K562 (cell line): ENCODE results near the gene SYT3. TPM values are rescaled to one million over a fixed set of nuclear protein-coding genes. Genes with fewer than 3 reads are reported as not detected.

Experiments used
- ATAC-seq: fragments of 200-7000 bp; cut with Tn5 transposase; 3 replicates; pipeline ENCODE4 v1.9.1; 2020; ENCODE audit warnings: moderate library complexity
- BruUV-seq: library from RNA; stranded (reverse); fragments of 400-500 nt; replicated peaks from 2 replicates; lab custom pipeline; 2021; lab: Mats Ljungman, UMichigan
- CTCF ChIA-PET: fragments of 300-600 bp; formaldehyde crosslinking; extraction: SDS; loops from one replicate; lab custom pipeline; 2021; ENCODE audit warnings: low intra/inter-chr PET ratio; lab: Yijun Ruan, JAX
- POLR2A ChIA-PET: fragments of 300-600, 350-650 bp; sonication (Branson Sonifier 250); formaldehyde crosslinking; extraction: SDS; loops from one replicate; lab custom pipeline; 2021; ENCODE audit warnings: antibody characterized with exemption, inconsistent platforms; lab: Yijun Ruan, JAX
- DNase-seq, 4 experiments: peaks; one replicate each; pipeline versions ENCODE4 v3.0.0 to v3.0.0-alpha.2; 2011 to 2018; ENCODE audit warnings: low spot score in 3 of 4, mixed read lengths in 3 of 4; ENCODE audit errors: extremely low read depth in 1 of 4
- FAIRE-seq: peaks from 2 replicates; lab custom pipeline; 2011; peaks lifted over from hg19 to GRCh38; lab: Jason Lieb, UNC
- H2AFZ ChIP-seq: 2 replicates; pipeline ENCODE4 v1.6.0; 2011; ENCODE audit warnings: low read depth, low read length, control low read depth, inconsistent platforms
- H3K27ac ChIP-seq: fragments of 200-600 bp; 3 replicates; pipeline ENCODE4 v1.8.0; 2011; ENCODE audit warnings: low read depth, mild to moderate bottlenecking, control low read depth, inconsistent platforms, low read length, moderate library complexity, mixed read lengths; ENCODE audit errors: extremely low read depth
- H3K27me3 ChIP-seq, 2 experiments: fragments of 300-600 bp in 1 of 2; 2 replicates in 1 of 2; 3 replicates in 1 of 2; pipeline versions ENCODE4 v1.6.0 to v1.8.0; 2011; ENCODE audit warnings: inconsistent platforms in 2 of 2, low read length in 2 of 2, mild to moderate bottlenecking in 1 of 2, mixed read lengths in 1 of 2, moderate library complexity in 1 of 2; ENCODE audit not compliant: control insufficient read depth in 2 of 2, insufficient read depth in 2 of 2
- H3K36me3 ChIP-seq: fragments of 300-600 bp; 3 replicates; pipeline ENCODE4 v1.8.0; 2011; ENCODE audit warnings: mild to moderate bottlenecking, low read length, inconsistent platforms; ENCODE audit not compliant: control insufficient read depth, insufficient read depth
- H3K4me1 ChIP-seq, 2 experiments: fragments of 200-600 bp in 1 of 2; replicated peaks in 1 of 2; 2 replicates in 1 of 2; 3 replicates in 1 of 2; pipeline versions ENCODE4 v1.5.1 to v1.8.0; 2011; ENCODE audit warnings: inconsistent platforms in 2 of 2, low read length in 2 of 2, mild to moderate bottlenecking in 1 of 2, mixed read lengths in 1 of 2, moderate library complexity in 1 of 2; ENCODE audit not compliant: control insufficient read depth in 2 of 2, insufficient read depth in 2 of 2
- H3K4me2 ChIP-seq: 2 replicates; pipeline ENCODE4 v1.6.1; 2011; ENCODE audit warnings: low read length, control low read depth, inconsistent platforms, mixed read lengths; ENCODE audit not compliant: insufficient read depth
- H3K4me3 ChIP-seq: fragments of 200-600 bp; sonication (generic), shearing (Covaris generic); 2 replicates; pipeline ENCODE4 v1.5.1; 2016; ENCODE audit warnings: control low read depth, inconsistent platforms
- H3K79me2 ChIP-seq: fragments of 200-600 bp; 3 replicates; pipeline ENCODE4 v1.8.0; 2011; ENCODE audit warnings: low read length, inconsistent platforms; ENCODE audit not compliant: control insufficient read depth, insufficient read depth
- H3K9ac ChIP-seq, 2 experiments: 2 replicates each; pipeline versions ENCODE4 v1.6.0 to v1.6.1; 2011; ENCODE audit warnings: low read depth in 2 of 2, low read length in 2 of 2, control low read depth in 1 of 2, inconsistent platforms in 1 of 2, mild to moderate bottlenecking in 1 of 2, mixed read lengths in 1 of 2; ENCODE audit not compliant: insufficient read depth in 1 of 2
- H3K9me1 ChIP-seq: one replicate; pipeline ENCODE4 v1.6.0; 2011; ENCODE audit warnings: inconsistent platforms, mild to moderate bottlenecking, low read length, moderate library complexity; ENCODE audit not compliant: control insufficient read depth, insufficient read depth
- H3K9me3 ChIP-seq: replicated peaks from 2 replicates; pipeline ENCODE4 v1.5.1; 2011; ENCODE audit warnings: low read depth, low read length, inconsistent platforms; ENCODE audit not compliant: control insufficient read depth, insufficient read depth
- H4K20me1 ChIP-seq: replicated peaks from 2 replicates; pipeline ENCODE4 v1.6.1; 2011; ENCODE audit warnings: low read length, inconsistent platforms, mixed read lengths; ENCODE audit not compliant: control insufficient read depth, insufficient read depth
- BCOR ChIP-seq: fragments of 450-650 bp; IDR thresholded peaks from 2 replicates; pipeline ENCODE4 v1.6.1; 2016
- ETS1 ChIP-seq: conservative IDR thresholded peaks from 2 replicates; pipeline ENCODE4 v1.6.1; 2011; ENCODE audit warnings: low read depth, mild to moderate bottlenecking, low read length; ENCODE audit not compliant: control insufficient read depth
- KDM1A ChIP-seq, 2 experiments: fragments of 450-650 bp; IDR thresholded peaks; 2 replicates each; pipeline ENCODE4 v1.6.1; 2016; ENCODE audit warnings: mild to moderate bottlenecking in 2 of 2
- NKRF ChIP-seq: fragments of 450-650 bp; IDR thresholded peaks from 2 replicates; pipeline ENCODE4 v1.6.1; 2016; ENCODE audit warnings: borderline replicate concordance
- OTX1 ChIP-seq: fragments of 450-650 bp; formaldehyde crosslinking; IDR thresholded peaks from 2 replicates; pipeline ENCODE4 v1.4.0; 2022; ENCODE audit warnings: mild to moderate bottlenecking
- RBM25 ChIP-seq: fragments of 200-400 bp; formaldehyde crosslinking; IDR thresholded peaks from 2 replicates; pipeline ENCODE4 v1.6.1; 2018; ENCODE audit warnings: low read length, low read depth, moderate library complexity; ENCODE audit not compliant: severe bottlenecking
- TFAP4 ChIP-seq: sonication (generic); formaldehyde crosslinking; IDR thresholded peaks from 2 replicates; pipeline ENCODE4 v1.8.0; 2022; ENCODE audit warnings: missing genetic modification reagents, mild to moderate bottlenecking, moderate library complexity, borderline replicate concordance
- ZNF445 ChIP-seq: fragments of 250-450 bp; sonication (Bioruptor Pico); IDR thresholded peaks from 2 replicates; pipeline ENCODE4 v1.4.0; 2020; ENCODE audit warnings: low read depth, mild to moderate bottlenecking, moderate library complexity
- WGBS: fragments of 100-300 bp; shearing (Covaris generic); methylation state at CpG from one replicate; pipeline ENCODE4 v1.1.6; 2016; ENCODE audit warnings: low coverage, mixed read lengths; ENCODE audit not compliant: insufficient coverage; ENCODE audit errors: missing lambda C conversion rate; 5-methylcytosine and 5-hydroxymethylcytosine counted together
- in situ Hi-C: fragments of 300-500 bp; cut with MboI; formaldehyde crosslinking; loops from 4 replicates; pipeline ENCODE4 v1.15.0; 2018; ENCODE audit warnings: inconsistent platforms, mixed read lengths
- intact Hi-C: fragments of 100-400 bp; cut with micrococcal nuclease; formaldehyde crosslinking; loops from 2 replicates; pipeline ENCODE4 v1.14.2; 2022
- polyA plus RNA-seq, 8 experiments: library from polyadenylated mRNA; depleted of rRNA in 4 of 8; stranded (reverse) in 5 of 8; unstranded in 3 of 8; fragments of >200 nt; fragmentation: Nextera tagmentation in 2 of 8; fragmentation: Illumina TruSeq in 1 of 8; extraction: Ambion mirVana in 2 of 8; extraction: Trizol in 1 of 8; gene quantifications; 2 replicates each; pipeline versions ENCODE4 v1.2.1 to v1.2.3, GENCODE V29; 2011 to 2014; ENCODE audit warnings: inconsistent platforms in 1 of 8, missing spikeins in 1 of 8
- total RNA-seq, 7 experiments: library from RNA; depleted of rRNA in 6 of 7; stranded (reverse); fragments of >200 nt in 6 of 7; fragmentation: Illumina TruSeq in 2 of 7; extraction: Trizol in 2 of 7; gene quantifications; 2 replicates each; pipeline versions ENCODE4 v1.2.1 to v1.2.3, GENCODE V29; 2011 to 2021; ENCODE audit warnings: low replicate concordance in 1 of 7

SYT3 gene
- total and polyA plus RNA-seq, 9 of the 15 experiments (the other 6 are each of a cell fraction or from before 2014, with no cell fraction given): 0.36 to 2.0 (median 0.54) TPM; not detected in 2

- Histone ChIP-seq H3K9ac (no peak overlapping the region), H3K4me1 (peaks cover 0 to 19% of the 10 kb centered on the region in 2 experiments; a peak in 2 of 5 replicates), H3K79me2 (no peaks in the 10 kb centered on the region), H3K27ac (no peak overlapping the region), H3K27me3 (peaks cover 5 to 19% of the 10 kb centered on the region in 2 experiments; a peak in 3 of 5 replicates), H3K4me3 (no peak overlapping the region), H3K4me2 (no peak overlapping the region), H3K36me3 (no peaks in the 10 kb centered on the region), H3K9me1 (no peaks in the 10 kb centered on the region), H2AFZ (no peak overlapping the region), H4K20me1 (no peaks in the 10 kb centered on the region; the same call in 1 of the 2 replicates), H3K9me3 (peaks cover 10% of the 10 kb centered on the region; the same call in 1 of the 2 replicates)
- ATAC-seq (no peak), FAIRE-seq (no peak), DNase-seq (no peak)
- no TSS peak for BruUV-seq
- in situ Hi-C loops: no loop called here
- intact Hi-C loops: no loop called here
- ChIA-PET CTCF (no interaction called here), POLR2A (no interaction called here)
- TF ChIP-seq RBM25 (peak; percentile 87), OTX1 (no peak), BCOR (peak; percentile 80; the same call in 1 of the 2 replicates), KDM1A (IDR thresholded peaks at IDR 0.05) (peak; percentile 74 to 79; a peak in 3 of 4 replicates)
- WGBS: 15% methylated on average over 2 of the region's 2 CpGs
Observed at GRCh38 chr19:50633359-50633758, 6.3 kb downstream of the SYT3 start.

DNA sequence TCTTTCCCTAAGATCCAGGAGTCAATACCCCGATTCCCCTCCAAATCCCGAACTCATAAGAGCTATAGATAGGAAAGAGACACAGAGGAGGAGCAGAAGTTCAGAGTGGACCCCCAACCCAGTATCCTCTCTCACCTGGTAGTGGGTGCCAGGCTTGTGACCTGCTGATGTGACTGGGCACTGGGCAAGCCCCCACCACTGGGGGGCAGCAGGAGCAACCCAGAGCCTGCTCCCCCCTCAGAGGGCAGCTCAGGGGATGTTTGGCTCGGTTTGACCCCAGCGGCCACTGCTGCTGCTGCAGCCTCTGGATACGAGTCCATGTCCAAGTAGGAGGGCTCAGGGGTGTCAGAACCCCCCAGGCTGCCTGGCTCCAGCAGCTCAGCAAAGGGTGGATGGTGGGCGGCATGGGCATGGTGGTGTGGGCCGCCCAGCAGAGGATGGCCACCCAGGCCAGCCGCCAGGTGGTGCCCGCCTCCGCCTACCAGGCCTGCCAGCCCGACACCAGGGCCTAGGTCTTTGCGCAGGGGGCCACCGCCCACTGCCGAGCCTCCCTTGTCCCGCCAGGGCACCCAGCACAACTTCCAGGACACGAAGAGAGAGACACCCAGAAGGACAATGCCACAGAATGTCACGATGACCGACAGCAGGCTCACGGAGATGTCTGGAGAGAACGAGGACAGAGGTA lies 7.4 kb downstream of the SYT3 start:
- Histone ChIP-seq H3K4me2 (no peak overlapping the region), H2AFZ (no peak overlapping the region), H3K9me3 (peaks cover 10% of the 10 kb centered on the region; the same call in 1 of the 2 replicates), H3K9me1 (no peaks in the 10 kb centered on the region), H3K36me3 (no peaks in the 10 kb centered on the region), H3K27ac (no peak overlapping the region), H3K9ac (no peak overlapping the region), H3K79me2 (no peaks in the 10 kb centered on the region), H4K20me1 (no peaks in the 10 kb centered on the region), H3K4me1 (peaks cover 0 to 19% of the 10 kb centered on the region in 2 experiments; a peak in 2 of 5 replicates), H3K4me3 (no peak overlapping the region), H3K27me3 (peaks cover 0 to 9% of the 10 kb centered on the region in 2 experiments; a peak in 2 of 5 replicates)
- ChIA-PET CTCF (no interaction called here), POLR2A (interaction anchor here (0.6 kb wide), 1 partner anchor 578 kb away, joined by 3 read pairs; no protein-coding TSS in a partner anchor)
- in situ Hi-C loops (no loop called here), intact Hi-C loops (no loop called here)
- BruUV-seq: no TSS peak
- DNase-seq (peak in 2 of 4 experiments; percentile 28 to 37), FAIRE-seq (no peak), ATAC-seq (peak; percentile 59; the same call in 2 of the 3 replicates)
- WGBS: 47% methylated on average over 20 of the region's 20 CpGs
- TF ChIP-seq NKRF: no peak
- TF ChIP-seq ETS1: no peak
- no peak for TF ChIP-seq ZNF445
- TF ChIP-seq OTX1: no peak
- TF ChIP-seq TFAP4 (CRISPR knock-in tag): peak; percentile 12; the same call in 1 of the 2 replicates
